PC-9 (cell line): ENCODE data around the gene TGFBR3.

Experiments
- CTCF ChIP-seq: fragments of 200-600 bp; sonication (generic); conservative IDR thresholded peaks from 2 replicates; pipeline ENCODE4 v1.6.1; 2017; ENCODE audit warnings: mixed run types, antibody characterized with exemption, mild to moderate bottlenecking, moderate library complexity
- EZH2 ChIP-seq: fragments of 200-600 bp; sonication (generic); IDR thresholded peaks from 2 replicates; pipeline ENCODE4 v1.8.0; 2017; ENCODE audit warnings: antibody characterized with exemption, low read depth

- no peak for TF ChIP-seq CTCF
- no peak for TF ChIP-seq EZH2
These were observed 153.5 kb downstream of the TGFBR3 start for GRCh38 chr1:91732291-91733107.
